Stimulated activated naive CD4-positive, alpha-beta T cell (primary cell): Measurements from ENCODE around the gene CASP9.

Experiments
- DNase-seq, 6 experiments: peaks; one replicate each; lab custom pipeline; 2025; lab: John Stamatoyannopoulos, UW

The CASP9 gene

GRCh38 chr1:15445390-15446122 lies 78.5 kb downstream of the CASP9 start:
- no peak for DNase-seq

DNA sequence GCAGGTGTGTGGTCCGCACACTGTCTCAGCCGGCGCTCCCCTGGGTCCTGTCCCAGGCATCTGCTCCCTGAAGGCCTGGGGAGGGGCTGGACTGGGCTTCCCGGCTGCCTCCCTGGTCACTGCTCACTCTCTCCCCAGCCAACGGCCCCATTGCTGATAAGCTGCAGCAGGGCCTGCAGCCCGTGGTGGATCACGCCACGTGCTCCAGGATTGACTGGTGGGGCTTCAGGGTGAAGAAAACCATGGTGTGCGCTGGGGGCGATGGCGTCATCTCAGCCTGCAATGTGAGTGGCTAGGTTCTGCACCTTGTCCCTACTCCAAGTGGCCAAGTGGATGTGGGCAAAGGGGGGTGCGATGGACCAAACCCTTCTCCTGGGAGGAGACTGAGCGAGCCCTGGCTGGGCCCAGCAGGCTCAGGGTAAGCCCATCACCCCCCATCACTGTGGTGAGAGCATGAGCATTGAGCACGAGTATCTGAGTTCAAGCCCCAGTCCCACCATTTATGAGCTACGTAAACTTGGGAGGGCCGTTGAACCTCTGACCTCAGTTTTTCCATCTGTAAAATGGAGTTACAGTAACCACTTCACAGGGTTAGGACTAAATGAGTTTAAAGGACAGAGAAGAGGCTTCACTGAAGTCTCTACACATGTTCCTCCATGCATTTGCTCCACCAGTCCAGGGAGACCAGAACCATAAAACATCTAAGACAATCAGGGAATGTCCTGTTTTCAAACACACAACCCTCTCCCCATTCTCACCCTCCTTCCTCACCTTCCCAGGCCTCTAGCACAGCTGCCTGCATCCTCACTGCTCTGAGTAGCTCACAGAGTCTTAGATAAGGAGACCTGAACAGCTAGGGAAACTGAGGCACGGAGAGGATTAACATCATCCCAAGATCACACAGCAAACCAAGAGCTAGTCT lies 79.3 kb downstream of the CASP9 start:
- no peak for DNase-seq

- no peak for DNase-seq
Measured at GRCh38 chr1:15443281-15443680, 80.7 kb downstream of the CASP9 start.

GRCh38 chr1:15442759-15443158 lies 81.3 kb downstream of the CASP9 start:
- no peak for DNase-seq

GRCh38 chr1:15442119-15442518 lies 81.9 kb downstream of the CASP9 start:
- DNase-seq: no peak
